Fibroblast of lung (primary cell): ENCODE measurements around the gene TRMT61A. TPM values are rescaled to one million over a fixed set of nuclear protein-coding genes. Genes with fewer than 3 reads are reported as not detected.

Experiments
- DNase-seq, 2 donors: peaks; one replicate each; pipeline versions ENCODE4 v3.0.0 to v3.0.0-alpha.2; 2010; ENCODE audit warnings: low read depth in 2 of 2
- H2AFZ ChIP-seq: 2 replicates; pipeline ENCODE4 v1.5.1; 2012; ENCODE audit warnings: low read length, control low read depth, inconsistent platforms
- H3K27ac ChIP-seq: 2 replicates; pipeline ENCODE4 v1.5.1; 2011; ENCODE audit warnings: low read length, control low read depth; ENCODE audit not compliant: insufficient read depth
- H3K27me3 ChIP-seq: 2 replicates; pipeline ENCODE4 v1.5.1; 2011; ENCODE audit warnings: mild to moderate bottlenecking, low read length; ENCODE audit not compliant: control insufficient read depth, insufficient read depth
- H3K36me3 ChIP-seq: 2 replicates; pipeline ENCODE4 v1.5.1; 2011; ENCODE audit warnings: low read length; ENCODE audit not compliant: control insufficient read depth, insufficient read depth
- H3K4me1 ChIP-seq: 2 replicates; pipeline ENCODE4 v1.5.1; 2011; ENCODE audit warnings: low read length; ENCODE audit not compliant: control insufficient read depth, insufficient read depth; ENCODE audit errors: extremely low read depth
- H3K4me2 ChIP-seq: 2 replicates; pipeline ENCODE4 v1.5.1; 2011; ENCODE audit warnings: low read length, control low read depth; ENCODE audit not compliant: insufficient read depth; ENCODE audit errors: extremely low read depth
- H3K4me3 ChIP-seq, 4 experiments: fragments of 200-600 bp in 1 of 4; sonication (generic) in 1 of 4; replicated peaks in 1 of 4; 2 replicates each; pipeline ENCODE4 v1.5.1; 2011 to 2016; ENCODE audit warnings: low read length in 4 of 4, low read depth in 3 of 4, mild to moderate bottlenecking in 3 of 4, control low read depth in 2 of 4, inconsistent platforms in 1 of 4, mixed read lengths in 1 of 4; ENCODE audit not compliant: insufficient read depth in 1 of 4; ENCODE audit errors: control extremely low read depth in 1 of 4
- H3K79me2 ChIP-seq: 2 replicates; pipeline ENCODE4 v1.5.1; 2012; ENCODE audit warnings: mild to moderate bottlenecking, low read length, inconsistent platforms; ENCODE audit not compliant: control insufficient read depth, insufficient read depth
- H3K9ac ChIP-seq: 2 replicates; pipeline ENCODE4 v1.5.1; 2011; ENCODE audit warnings: mild to moderate bottlenecking, low read length, control low read depth; ENCODE audit not compliant: insufficient read depth
- H3K9me3 ChIP-seq: 2 replicates; pipeline ENCODE4 v1.5.1; 2012; ENCODE audit warnings: low read depth, low read length; ENCODE audit not compliant: control insufficient read depth, insufficient read depth
- H4K20me1 ChIP-seq: 2 replicates; pipeline ENCODE4 v1.5.1; 2011; ENCODE audit warnings: low read length; ENCODE audit not compliant: control insufficient read depth, insufficient read depth; ENCODE audit errors: extremely low read depth
- CTCF ChIP-seq, 2 donors: IDR thresholded peaks in 1 of 2; conservative IDR thresholded peaks in 1 of 2; 1 replicate in 1 of 2; 2 replicates in 1 of 2; pipeline ENCODE4 v1.5.1; 2011 to 2012; ENCODE audit warnings: low read length in 2 of 2, control low read depth in 1 of 2, inconsistent platforms in 1 of 2, low read depth in 1 of 2, mild to moderate bottlenecking in 1 of 2
- EZH2 ChIP-seq: IDR thresholded peaks from 2 replicates; pipeline ENCODE4 v1.5.1; 2012; ENCODE audit warnings: low read length, control low read depth, mild to moderate bottlenecking; ENCODE audit errors: missing control alignments
- polyA plus RNA-seq, 2 donors: library from polyadenylated mRNA; depleted of rRNA in 1 of 2; stranded (reverse) in 1 of 2; unstranded in 1 of 2; fragments of >200 nt; gene quantifications; 2 replicates each; pipeline ENCODE4 v1.2.1, GENCODE V29; 2011 to 2012; ENCODE audit warnings: missing spikeins in 1 of 2
- total RNA-seq: library from RNA; depleted of rRNA; stranded (reverse); fragments of >200 nt; gene quantifications from 2 replicates; pipeline ENCODE4 v1.2.1, GENCODE V29; 2014

TRMT61A gene
- total and polyA plus RNA-seq, 2 donors (not counting 1 experiment from before 2014, with no cell fraction given): 4.2 to 10.6 TPM

- no peak overlapping the region for H3K27ac ChIP-seq
- peaks cover 27% of the 10 kb centered on the region for H3K79me2 ChIP-seq
- H3K4me3 ChIP-seq: no peak overlapping the region
- H2AFZ ChIP-seq: no peak overlapping the region
- no peak overlapping the region for H3K9ac ChIP-seq
- no peak overlapping the region for H3K4me2 ChIP-seq
- H3K9me3 ChIP-seq: no peaks in the 10 kb centered on the region
- no peaks in the 10 kb centered on the region for H3K27me3 ChIP-seq
- H4K20me1 ChIP-seq: no peaks in the 10 kb centered on the region
- DNase-seq: no peak
- TF ChIP-seq CTCF (conservative IDR thresholded peaks at IDR 0.05 in 1 of 2, IDR thresholded peaks at IDR 0.05 in 1 of 2; ENCODE audit: low read depth in 1 of 2, low read length in 2 of 2) (no peak), EZH2 (no peak)
- H3K4me1 ChIP-seq: peaks cover 15% of the 10 kb centered on the region
- peaks cover 5% of the 10 kb centered on the region for H3K36me3 ChIP-seq
Measured at GRCh38 chr14:103530831-103531230, 1.8 kb downstream of the TRMT61A start.

- H2AFZ ChIP-seq: no peak overlapping the region
- peaks cover 5% of the 10 kb centered on the region for H3K36me3 ChIP-seq
- no peak overlapping the region for H3K27ac ChIP-seq
- no peaks in the 10 kb centered on the region for H3K27me3 ChIP-seq
- no peak for DNase-seq
- peaks cover 27% of the 10 kb centered on the region for H3K79me2 ChIP-seq
- no peaks in the 10 kb centered on the region for H4K20me1 ChIP-seq
- peaks cover 15% of the 10 kb centered on the region for H3K4me1 ChIP-seq
- H3K9ac ChIP-seq: no peak overlapping the region
- H3K4me2 ChIP-seq: no peak overlapping the region
- no peak overlapping the region for H3K4me3 ChIP-seq
- H3K9me3 ChIP-seq: no peaks in the 10 kb centered on the region
- TF ChIP-seq CTCF (conservative IDR thresholded peaks at IDR 0.05 in 1 of 2, IDR thresholded peaks at IDR 0.05 in 1 of 2; ENCODE audit: low read depth in 1 of 2, low read length in 2 of 2): no peak
- TF ChIP-seq EZH2: no peak
Measured at GRCh38 chr14:103531421-103532215, 2.6 kb downstream of the TRMT61A start.

- Histone ChIP-seq H2AFZ (no peak overlapping the region), H3K27ac (no peak overlapping the region), H3K27me3 (no peaks in the 10 kb centered on the region), H3K4me1 (peaks cover 15% of the 10 kb centered on the region), H3K9ac (no peak overlapping the region), H3K9me3 (no peaks in the 10 kb centered on the region), H3K4me3 (no peak overlapping the region), H4K20me1 (no peaks in the 10 kb centered on the region), H3K4me2 (no peak overlapping the region), H3K79me2 (peaks cover 27% of the 10 kb centered on the region), H3K36me3 (peaks cover 5% of the 10 kb centered on the region)
- DNase-seq: no peak
- TF ChIP-seq CTCF (conservative IDR thresholded peaks at IDR 0.05 in 1 of 2, IDR thresholded peaks at IDR 0.05 in 1 of 2; ENCODE audit: low read depth in 1 of 2, low read length in 2 of 2) (no peak), EZH2 (no peak)
Measured at GRCh38 chr14:103532216-103533136, 3.5 kb downstream of the TRMT61A start.
